IPS DF 6.9 (cell line): ENCODE data around the gene TEX19.

Source experiments
- DNase-seq: peaks from one replicate; pipeline ENCODE4 v3.0.0-alpha.2; 2013; ENCODE audit warnings: low read depth, low spot score
- H3K27ac ChIP-seq: one replicate; pipeline ENCODE4 v1.5.1; 2013; ENCODE audit warnings: low read length, control low read depth
- H3K27me3 ChIP-seq: 2 replicates; pipeline ENCODE4 v1.6.1; 2013; ENCODE audit warnings: mild to moderate bottlenecking, low read length; ENCODE audit not compliant: control insufficient read depth, insufficient read depth
- H3K36me3 ChIP-seq: 2 replicates; pipeline ENCODE4 v1.6.1; 2013; ENCODE audit warnings: low read length; ENCODE audit not compliant: control insufficient read depth, insufficient read depth
- H3K4me1 ChIP-seq: 2 replicates; pipeline ENCODE4 v1.6.1; 2013; ENCODE audit warnings: low read length; ENCODE audit not compliant: control insufficient read depth, insufficient read depth
- H3K4me3 ChIP-seq: 2 replicates; pipeline ENCODE4 v1.5.1; 2013; ENCODE audit warnings: mild to moderate bottlenecking, low read length
- H3K9me3 ChIP-seq: 2 replicates; pipeline ENCODE4 v1.6.1; 2013; ENCODE audit warnings: low read length, inconsistent platforms; ENCODE audit not compliant: control insufficient read depth, insufficient read depth
- WGBS: extraction: QIAGEN DNeasy Blood & Tissue Kit; methylation state at CpG from one replicate; pipeline ENCODE4 v1.1.7; 2013; ENCODE audit warnings: mixed read lengths, missing lambda C conversion rate; ENCODE audit not compliant: insufficient read length, insufficient coverage; 5-methylcytosine and 5-hydroxymethylcytosine counted together

The TEX19 gene

GRCh38 chr17:82387705-82388106 lies 28.7 kb downstream of the TEX19 start:
- no CpG with 5 or more reads among the region's 3 CpGs for WGBS
- Histone ChIP-seq H3K4me1 (peaks cover 6% of the 10 kb centered on the region), H3K36me3 (no peaks in the 10 kb centered on the region), H3K27ac (no peak overlapping the region), H3K9me3 (no peaks in the 10 kb centered on the region), H3K4me3 (no peak overlapping the region), H3K27me3 (no peaks in the 10 kb centered on the region)
- DNase-seq, result no peak

GRCh38 chr17:82388223-82388921 lies 29.3 kb downstream of the TEX19 start:
- Histone ChIP-seq H3K27ac (no peak overlapping the region), H3K36me3 (no peaks in the 10 kb centered on the region), H3K4me3 (no peak overlapping the region), H3K4me1 (peaks cover 6% of the 10 kb centered on the region), H3K27me3 (no peaks in the 10 kb centered on the region), H3K9me3 (no peaks in the 10 kb centered on the region)
- WGBS, result no CpG with 5 or more reads among the region's 34 CpGs
- DNase-seq, result no peak

- no CpG with 5 or more reads among the region's 21 CpGs for WGBS
- H3K36me3 ChIP-seq, result no peaks in the 10 kb centered on the region
- H3K27me3 ChIP-seq, result no peaks in the 10 kb centered on the region
- no peak overlapping the region for H3K27ac ChIP-seq
- H3K4me3 ChIP-seq, result no peak overlapping the region
- H3K4me1 ChIP-seq, result peaks cover 6% of the 10 kb centered on the region
- H3K9me3 ChIP-seq, result no peaks in the 10 kb centered on the region
- DNase-seq, result no peak
These were observed 29.9 kb downstream of the TEX19 start for GRCh38 chr17:82388922-82389283.

GRCh38 chr17:82389379-82389778 lies 30.3 kb downstream of the TEX19 start:
- Histone ChIP-seq H3K4me3 (no peak overlapping the region), H3K27me3 (no peaks in the 10 kb centered on the region), H3K9me3 (no peaks in the 10 kb centered on the region), H3K27ac (no peak overlapping the region), H3K4me1 (peaks cover 6% of the 10 kb centered on the region), H3K36me3 (no peaks in the 10 kb centered on the region)
- WGBS, result no CpG with 5 or more reads among the region's 10 CpGs
- no peak for DNase-seq

- Histone ChIP-seq H3K4me1 (no peaks in the 10 kb centered on the region), H3K9me3 (no peaks in the 10 kb centered on the region), H3K4me3 (no peak overlapping the region), H3K27ac (no peak overlapping the region), H3K27me3 (no peaks in the 10 kb centered on the region), H3K36me3 (no peaks in the 10 kb centered on the region)
- WGBS, result no CpG with 5 or more reads among the region's 34 CpGs
- DNase-seq, result no peak
These were observed 31.2 kb downstream of the TEX19 start for GRCh38 chr17:82390015-82390859.

- no peaks in the 10 kb centered on the region for H3K36me3 ChIP-seq
- H3K27me3 ChIP-seq, result no peaks in the 10 kb centered on the region
- H3K27ac ChIP-seq, result no peak overlapping the region
- DNase-seq, result no peak
- H3K4me3 ChIP-seq, result no peak overlapping the region
- no peaks in the 10 kb centered on the region for H3K4me1 ChIP-seq
- H3K9me3 ChIP-seq, result no peaks in the 10 kb centered on the region
- no CpG with 5 or more reads among the region's 13 CpGs for WGBS
These were observed 31.9 kb downstream of the TEX19 start for GRCh38 chr17:82390860-82391435.

- WGBS, result no CpG with 5 or more reads among the region's 23 CpGs
- Histone ChIP-seq H3K27me3 (no peaks in the 10 kb centered on the region), H3K9me3 (no peaks in the 10 kb centered on the region), H3K27ac (no peak overlapping the region), H3K36me3 (peaks cover under 1% of the 10 kb centered on the region; the same call in 1 of the 2 replicates), H3K4me3 (no peak overlapping the region), H3K4me1 (no peaks in the 10 kb centered on the region)
- no peak for DNase-seq
These were observed 32.5 kb downstream of the TEX19 start for GRCh38 chr17:82391496-82392066.

- Histone ChIP-seq H3K4me1 (no peaks in the 10 kb centered on the region; the same call in 1 of the 2 replicates), H3K9me3 (no peaks in the 10 kb centered on the region), H3K27ac (no peak overlapping the region), H3K36me3 (peaks cover 3% of the 10 kb centered on the region; the same call in 1 of the 2 replicates), H3K4me3 (no peak overlapping the region), H3K27me3 (no peaks in the 10 kb centered on the region)
- WGBS, result no CpG with 5 or more reads among the region's 28 CpGs
- DNase-seq, result no peak
These were observed 33.3 kb downstream of the TEX19 start for GRCh38 chr17:82392209-82392920.

GRCh38 chr17:82392941-82393340 lies 33.9 kb downstream of the TEX19 start:
- Histone ChIP-seq H3K36me3 (peaks cover 3% of the 10 kb centered on the region; the same call in 1 of the 2 replicates), H3K27ac (no peak overlapping the region), H3K9me3 (no peaks in the 10 kb centered on the region), H3K27me3 (no peaks in the 10 kb centered on the region), H3K4me1 (no peaks in the 10 kb centered on the region; the same call in 1 of the 2 replicates), H3K4me3 (no peak overlapping the region)
- no peak for DNase-seq
- no CpG with 5 or more reads among the region's 15 CpGs for WGBS

- Histone ChIP-seq H3K36me3 (peaks cover 3% of the 10 kb centered on the region; the same call in 1 of the 2 replicates), H3K4me1 (no peaks in the 10 kb centered on the region; the same call in 1 of the 2 replicates), H3K27me3 (no peaks in the 10 kb centered on the region), H3K27ac (no peak overlapping the region), H3K9me3 (no peaks in the 10 kb centered on the region), H3K4me3 (no peak overlapping the region)
- DNase-seq, result no peak
- no CpG with 5 or more reads among the region's 12 CpGs for WGBS
These were observed 35.2 kb downstream of the TEX19 start for GRCh38 chr17:82394278-82394677.
